Neural progenitor cell (in vitro differentiated cells): ENCODE results near the gene SLC6A3. TPM values are rescaled to one million over a fixed set of nuclear protein-coding genes. Genes with fewer than 3 reads are reported as not detected.

Experiments used
- DNase-seq: peaks from one replicate; pipeline ENCODE4 v3.0.0-alpha.2; 2016; ENCODE audit warnings: low spot score
- H2AFZ ChIP-seq: fragments of 200-600 bp; sonication (generic); replicated peaks from 2 replicates; pipeline ENCODE4 v1.6.1; 2016; ENCODE audit warnings: antibody characterized with exemption
- H3F3A ChIP-seq: fragments of 200-600 bp; sonication (generic); 2 replicates; pipeline ENCODE4 v1.6.1; 2016; ENCODE audit warnings: antibody characterized with exemption, low read depth
- H3K27ac ChIP-seq: fragments of 200-600 bp; sonication (generic); 2 replicates; pipeline ENCODE4 v1.5.1; 2016; ENCODE audit warnings: mild to moderate bottlenecking
- H3K27me3 ChIP-seq: fragments of 200-600 bp; sonication (generic); 2 replicates; pipeline ENCODE4 v1.6.1; 2016; ENCODE audit warnings: mild to moderate bottlenecking, moderate library complexity
- H3K36me3 ChIP-seq: fragments of 200-600 bp; sonication (generic); 2 replicates; pipeline ENCODE4 v1.5.1; 2016
- H3K4me1 ChIP-seq: fragments of 200-600 bp; sonication (generic); 2 replicates; pipeline ENCODE4 v1.6.1; 2016; ENCODE audit warnings: mixed run types
- H3K4me2 ChIP-seq: fragments of 200-600 bp; sonication (generic); 2 replicates; pipeline ENCODE4 v1.6.1; 2016
- H3K4me3 ChIP-seq: fragments of 200-600 bp; sonication (generic); 2 replicates; pipeline ENCODE4 v1.5.1; 2016
- H3K79me2 ChIP-seq: fragments of 200-600 bp; sonication (generic); 2 replicates; pipeline ENCODE4 v1.6.1; 2016; ENCODE audit warnings: low read depth
- H3K9ac ChIP-seq: fragments of 200-600 bp; sonication (generic); 2 replicates; pipeline ENCODE4 v1.6.1; 2016
- H3K9me3 ChIP-seq: fragments of 200-600 bp; sonication (generic); 2 replicates; pipeline ENCODE4 v1.5.1; 2016; ENCODE audit warnings: low read depth
- H4K20me1 ChIP-seq: fragments of 200-600 bp; sonication (generic); 2 replicates; pipeline ENCODE4 v1.6.1; 2016; ENCODE audit warnings: low read depth
- H3K27ac Mint-ChIP-seq: 3 replicates; pipeline ENCODE4 v1.8.0; 2021; ENCODE audit warnings: mixed read lengths
- H3K27me3 Mint-ChIP-seq: 2 replicates; pipeline ENCODE4 v1.8.0; 2022; ENCODE audit warnings: low read depth, mild to moderate bottlenecking, inconsistent platforms, moderate library complexity, mixed read lengths; ENCODE audit not compliant: insufficient read depth
- H3K36me3 Mint-ChIP-seq: 3 replicates; pipeline ENCODE4 v1.8.0; 2021; ENCODE audit warnings: mixed read lengths
- H3K4me1 Mint-ChIP-seq: 3 replicates; pipeline ENCODE4 v1.8.0; 2021; ENCODE audit warnings: mixed read lengths
- H3K4me3 Mint-ChIP-seq: 3 replicates; pipeline ENCODE4 v1.8.0; 2021; ENCODE audit warnings: mild to moderate bottlenecking, moderate library complexity, mixed read lengths
- H3K9me3 Mint-ChIP-seq: 3 replicates; pipeline ENCODE4 v1.8.0; 2020; ENCODE audit warnings: mixed read lengths
- EZH2 ChIP-seq: fragments of 200-600 bp; sonication (generic); IDR thresholded peaks from 2 replicates; pipeline ENCODE4 v1.6.1; 2017; ENCODE audit warnings: antibody characterized with exemption, mild to moderate bottlenecking, moderate library complexity
- EZH2phosphoT487 ChIP-seq: fragments of 200-600 bp; sonication (generic); IDR thresholded peaks from 2 replicates; pipeline ENCODE4 v1.6.1; 2017; ENCODE audit warnings: antibody characterized with exemption
- total RNA-seq: library from RNA; depleted of rRNA; stranded (reverse); fragments of >200 nt; gene quantifications from 2 replicates; pipeline ENCODE4 v1.2.3, GENCODE V29; 2015; ENCODE audit warnings: low replicate concordance
- TF ChIP-seq, protein P1 (sequence below): fragments of 200-600 bp; sonication (generic); IDR thresholded peaks from 2 replicates; pipeline ENCODE4 v1.5.1; 2017; ENCODE audit warnings: antibody characterized with exemption, mild to moderate bottlenecking

The SLC6A3 gene
- total RNA-seq, 1 donor from 2014 or later, result 0.32 TPM

DNA sequence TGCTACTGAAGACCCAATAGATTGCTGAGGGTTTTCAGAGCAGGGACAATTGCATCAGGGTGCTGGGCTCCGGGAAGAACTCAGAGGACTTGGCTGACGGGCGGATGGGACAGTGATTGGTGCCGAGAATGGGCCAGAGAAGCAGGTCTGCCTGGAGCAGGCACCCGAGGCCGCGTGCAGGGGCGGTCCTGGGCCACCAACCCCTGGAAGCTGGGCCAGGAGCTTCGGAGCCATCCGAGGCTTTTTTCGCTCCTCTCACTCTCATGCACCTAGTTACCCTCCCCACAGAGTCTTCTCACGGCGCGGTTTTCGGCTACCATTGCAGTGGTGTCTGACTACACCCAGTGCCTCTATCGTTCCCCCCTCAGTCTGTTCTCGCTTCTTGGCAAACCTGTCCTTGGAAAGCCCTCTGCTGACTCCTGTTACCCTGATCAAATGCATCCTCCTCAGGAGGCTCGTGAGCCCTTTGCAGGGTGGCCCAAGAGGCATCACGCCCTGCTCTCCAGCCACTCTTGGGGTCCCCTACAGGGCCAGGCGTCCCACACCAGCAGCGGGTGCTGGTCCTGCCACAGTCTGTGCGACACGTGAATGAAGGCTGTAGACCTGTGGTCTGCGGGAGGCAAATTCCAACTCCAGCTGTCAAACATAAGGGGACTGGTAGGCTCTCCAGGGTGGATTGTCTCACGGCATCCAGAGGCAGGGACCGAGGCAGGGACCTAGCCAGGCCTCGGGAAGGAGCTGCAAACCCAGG is 99.2 kb downstream of the SLC6A3 start:
- Histone ChIP-seq H3F3A (no peaks in the 10 kb centered on the region), H3K27me3 (no peaks in the 10 kb centered on the region), H3K4me1 (peaks cover 10% of the 10 kb centered on the region), H3K27ac (no peak overlapping the region), H3K4me3 (peak overlapping the region; percentile 99), H3K79me2 (peaks cover 32% of the 10 kb centered on the region), H3K36me3 (no peaks in the 10 kb centered on the region), H4K20me1 (peaks cover 7% of the 10 kb centered on the region), H3K9me3 (no peaks in the 10 kb centered on the region), H2AFZ (no peak overlapping the region), H3K4me2 (peak overlapping the region; percentile 99), H3K9ac (peak overlapping the region; percentile 87)
- TF ChIP-seq, protein P1, sequence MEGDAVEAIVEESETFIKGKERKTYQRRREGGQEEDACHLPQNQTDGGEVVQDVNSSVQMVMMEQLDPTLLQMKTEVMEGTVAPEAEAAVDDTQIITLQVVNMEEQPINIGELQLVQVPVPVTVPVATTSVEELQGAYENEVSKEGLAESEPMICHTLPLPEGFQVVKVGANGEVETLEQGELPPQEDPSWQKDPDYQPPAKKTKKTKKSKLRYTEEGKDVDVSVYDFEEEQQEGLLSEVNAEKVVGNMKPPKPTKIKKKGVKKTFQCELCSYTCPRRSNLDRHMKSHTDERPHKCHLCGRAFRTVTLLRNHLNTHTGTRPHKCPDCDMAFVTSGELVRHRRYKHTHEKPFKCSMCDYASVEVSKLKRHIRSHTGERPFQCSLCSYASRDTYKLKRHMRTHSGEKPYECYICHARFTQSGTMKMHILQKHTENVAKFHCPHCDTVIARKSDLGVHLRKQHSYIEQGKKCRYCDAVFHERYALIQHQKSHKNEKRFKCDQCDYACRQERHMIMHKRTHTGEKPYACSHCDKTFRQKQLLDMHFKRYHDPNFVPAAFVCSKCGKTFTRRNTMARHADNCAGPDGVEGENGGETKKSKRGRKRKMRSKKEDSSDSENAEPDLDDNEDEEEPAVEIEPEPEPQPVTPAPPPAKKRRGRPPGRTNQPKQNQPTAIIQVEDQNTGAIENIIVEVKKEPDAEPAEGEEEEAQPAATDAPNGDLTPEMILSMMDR, result no peak
- no peak for TF ChIP-seq EZH2
- TF ChIP-seq EZH2phosphoT487, result no peak
- H3K4me1 Mint-ChIP-seq, result peaks cover 18% of the 10 kb centered on the region
- peak overlapping the region; percentile 88 for H3K4me3 Mint-ChIP-seq
- no peak for DNase-seq
- H3K9me3 Mint-ChIP-seq, result no peaks in the 10 kb centered on the region
- no peaks in the 10 kb centered on the region for H3K27me3 Mint-ChIP-seq
- peak overlapping the region; percentile 78 for H3K27ac Mint-ChIP-seq
- peaks cover 5% of the 10 kb centered on the region for H3K36me3 Mint-ChIP-seq

DNA sequence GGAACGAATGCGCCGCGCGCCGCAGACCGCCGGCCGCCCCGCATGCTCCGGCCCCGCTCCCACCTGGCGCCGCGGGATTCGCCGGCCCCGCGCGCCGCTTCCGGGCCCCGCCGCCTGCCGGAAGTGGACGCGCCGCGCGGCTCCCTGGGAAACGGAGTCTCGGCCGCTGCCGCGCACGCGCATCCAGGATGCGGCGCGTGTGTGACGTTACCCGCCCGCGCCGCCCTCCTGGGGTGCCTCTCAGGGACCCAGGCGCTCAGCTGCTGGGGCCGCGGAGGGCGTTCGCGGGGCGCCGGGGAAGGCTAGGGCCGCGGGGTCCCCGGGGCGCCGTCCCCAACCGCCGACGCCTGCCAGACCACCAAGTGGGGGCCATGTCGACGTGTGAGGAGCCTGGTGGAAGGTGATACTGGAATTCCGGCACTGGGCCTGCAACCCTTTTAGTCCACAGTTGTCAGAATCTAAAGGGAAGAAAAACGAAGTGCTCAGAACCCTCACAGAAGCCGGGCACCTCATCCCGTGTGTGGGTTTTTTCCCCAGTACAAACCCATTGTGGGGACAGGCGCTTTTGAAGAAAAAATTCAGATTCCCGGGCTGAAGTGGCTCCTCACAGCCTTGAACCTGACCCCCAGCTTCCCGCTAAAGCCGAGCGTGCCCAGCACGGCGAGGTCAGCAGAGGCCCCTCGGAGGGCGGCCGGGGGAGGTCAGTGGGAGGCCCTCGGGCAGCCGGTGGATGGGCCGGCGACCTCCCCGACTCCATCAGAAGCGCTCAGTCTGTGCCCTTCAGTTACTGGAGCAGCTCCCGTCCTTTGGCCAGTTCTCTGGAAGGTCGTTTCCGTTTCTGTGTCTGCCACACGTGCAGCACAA is 100.0 kb downstream of the SLC6A3 start, which contains the start of gene CLPTM1L:
TSS of gene CLPTM1L (minus strand) at position 125 of the 864 bp plus-strand sequence. CDS start 258 bp downstream, outside the sequence.
- TF ChIP-seq EZH2 (no peak), EZH2phosphoT487 (no peak)
- TF ChIP-seq, protein P1, result no peak
- Mint-ChIP-seq H3K27ac (peak within 1 kb of the TSS; percentile 94), H3K4me3 (peak within 1 kb of the TSS; percentile 96), H3K9me3 (no peaks in the 10 kb centered on the region), H3K4me1 (peaks cover 18% of the 10 kb centered on the region), H3K36me3 (peaks cover 5% of the 10 kb centered on the region), H3K27me3 (no peaks in the 10 kb centered on the region)
- Histone ChIP-seq H3K9ac (peak within 1 kb of the TSS; percentile 87), H3K4me1 (peaks cover 10% of the 10 kb centered on the region), H3F3A (no peaks in the 10 kb centered on the region), H3K4me3 (peak within 1 kb of the TSS; percentile 99), H3K27me3 (no peaks in the 10 kb centered on the region), H4K20me1 (peaks cover 7% of the 10 kb centered on the region), H3K27ac (no peak within 1 kb of the TSS), H3K79me2 (peaks cover 32% of the 10 kb centered on the region), H3K9me3 (no peaks in the 10 kb centered on the region), H3K4me2 (peak within 1 kb of the TSS; percentile 99), H3K36me3 (no peaks in the 10 kb centered on the region), H2AFZ (peak within 1 kb of the TSS; percentile 93)
- peak; percentile 96 for DNase-seq

DNA sequence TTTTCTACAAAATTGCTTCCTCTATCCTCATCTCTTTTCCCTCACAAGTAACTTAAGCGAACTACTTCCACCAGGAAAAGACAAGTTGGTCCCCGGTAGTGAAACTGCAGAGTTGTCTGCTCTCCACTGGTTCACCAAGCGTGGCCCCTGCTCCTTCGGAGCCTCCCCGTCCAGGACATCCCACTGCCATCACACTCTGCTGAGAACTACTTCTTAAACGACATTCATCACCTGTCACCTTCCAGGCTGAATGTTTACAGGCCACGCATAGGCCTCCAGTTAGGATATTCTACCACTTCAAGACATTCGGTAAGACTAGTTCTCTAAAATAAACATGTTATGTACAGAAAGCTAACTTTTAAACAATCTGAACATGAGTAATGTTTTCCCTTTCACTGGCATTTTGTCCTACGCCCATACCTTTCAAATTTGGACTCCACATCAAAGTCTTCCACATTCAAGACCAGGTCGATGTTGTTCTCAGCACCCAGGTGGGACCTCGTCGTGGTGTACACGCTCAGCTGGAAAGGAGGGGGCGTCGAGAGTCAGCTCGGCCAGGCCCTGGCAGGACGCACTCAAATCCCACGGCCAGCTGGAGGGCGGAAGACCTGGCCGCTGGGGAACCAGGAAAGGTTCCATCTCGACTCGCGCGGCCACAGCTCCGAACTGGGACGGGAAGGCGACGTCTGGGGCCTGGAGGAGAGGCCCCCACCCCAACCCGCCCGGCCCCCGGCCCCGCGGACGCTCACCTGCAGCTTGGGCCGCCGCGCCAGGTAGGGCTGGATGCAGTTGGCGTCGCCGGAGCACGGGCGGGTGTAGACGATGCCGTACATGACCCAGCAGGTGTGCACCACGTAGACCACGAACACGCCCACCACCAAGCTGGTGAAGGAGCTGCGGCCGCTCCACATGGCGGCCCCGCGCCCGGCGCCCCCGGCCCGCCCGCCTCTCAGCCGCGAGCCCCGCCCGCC is 101.0 kb downstream of the SLC6A3 start:
- no peaks in the 10 kb centered on the region for H3K36me3 ChIP-seq
- Mint-ChIP-seq H3K4me3 (peak overlapping the region; percentile 96), H3K4me1 (peaks cover 18% of the 10 kb centered on the region), H3K27me3 (no peaks in the 10 kb centered on the region), H3K36me3 (peaks cover 5% of the 10 kb centered on the region), H3K9me3 (no peaks in the 10 kb centered on the region), H3K27ac (peak overlapping the region; percentile 94)
- H3K79me2 ChIP-seq, result peaks cover 32% of the 10 kb centered on the region
- peak overlapping the region; percentile 95 for H3K4me2 ChIP-seq
- H3K27ac ChIP-seq, result no peak overlapping the region
- TF ChIP-seq EZH2phosphoT487, result no peak
- TF ChIP-seq, protein P1, result no peak
- TF ChIP-seq EZH2, result no peak
- no peaks in the 10 kb centered on the region for H3K9me3 ChIP-seq
- H4K20me1 ChIP-seq, result peaks cover 7% of the 10 kb centered on the region
- peak overlapping the region; percentile 80 for H3K9ac ChIP-seq
- H3K27me3 ChIP-seq, result no peaks in the 10 kb centered on the region
- no peaks in the 10 kb centered on the region for H3F3A ChIP-seq
- H3K4me1 ChIP-seq, result peaks cover 10% of the 10 kb centered on the region
- DNase-seq, result peak; percentile 39
- H3K4me3 ChIP-seq, result peak overlapping the region; percentile 92
- H2AFZ ChIP-seq, result no peak overlapping the region
